GM11168 (cell line): ENCODE measurements around the gene KRTAP7-1.

ENCODE experiments used
- in situ Hi-C: fragments of 300-500 bp; cut with MboI; formaldehyde crosslinking; loops from one replicate; pipeline ENCODE4 v1.12.0; 2022; ENCODE audit warnings: low sequenced_read_pairs; ENCODE audit not compliant: unreplicated experiment

KRTAP7-1 gene, protein sequence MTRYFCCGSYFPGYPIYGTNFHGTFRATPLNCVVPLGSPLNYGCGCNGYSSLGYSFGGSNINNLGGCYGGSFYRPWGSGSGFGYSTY

DNA sequence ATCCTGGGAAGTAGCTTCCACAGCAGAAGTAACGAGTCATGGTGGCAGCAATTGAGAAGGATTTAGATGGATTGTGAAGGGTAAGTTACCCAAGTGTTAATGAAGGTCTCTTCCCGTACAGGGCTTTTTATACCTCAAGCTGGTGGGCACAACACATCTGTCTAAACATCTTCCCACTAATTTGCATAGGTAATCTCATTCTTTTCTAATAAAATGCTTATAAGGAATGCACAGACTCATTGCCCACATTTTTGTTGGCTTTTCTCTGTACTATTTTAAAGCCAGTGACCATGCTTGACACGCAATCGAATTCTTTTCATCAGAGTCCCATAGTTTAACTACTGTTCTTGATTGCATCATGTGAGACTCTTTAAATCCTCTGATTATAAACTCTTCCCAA, at the start of gene KRTAP7-1:
Gene KRTAP7-1 (minus strand): TSS at position 101 of the 400 bp plus-strand sequence. CDS start 61 bp downstream, at position 40.
- in situ Hi-C loops, result no loop called here

DNA sequence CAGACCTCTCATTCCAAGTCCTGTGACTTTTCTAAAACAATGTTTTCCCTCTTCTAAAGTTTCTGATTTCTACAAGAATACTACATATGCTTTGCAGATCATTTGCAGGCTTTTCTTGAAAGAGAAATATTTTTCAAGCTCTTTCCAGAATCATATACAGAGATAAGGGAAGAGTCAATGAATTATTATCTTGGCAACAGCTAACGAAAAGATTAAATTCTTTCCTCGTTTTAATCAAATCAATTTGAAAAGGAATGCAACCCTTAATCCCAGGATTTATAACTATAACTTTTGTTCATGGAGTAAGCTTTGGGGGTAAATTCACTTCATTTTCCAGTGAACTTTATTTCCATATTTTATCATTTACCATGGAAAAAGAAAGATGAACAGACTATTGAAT, 45.0 kb upstream of the KRTAP7-1 start:
- in situ Hi-C loops, result no loop called here

DNA sequence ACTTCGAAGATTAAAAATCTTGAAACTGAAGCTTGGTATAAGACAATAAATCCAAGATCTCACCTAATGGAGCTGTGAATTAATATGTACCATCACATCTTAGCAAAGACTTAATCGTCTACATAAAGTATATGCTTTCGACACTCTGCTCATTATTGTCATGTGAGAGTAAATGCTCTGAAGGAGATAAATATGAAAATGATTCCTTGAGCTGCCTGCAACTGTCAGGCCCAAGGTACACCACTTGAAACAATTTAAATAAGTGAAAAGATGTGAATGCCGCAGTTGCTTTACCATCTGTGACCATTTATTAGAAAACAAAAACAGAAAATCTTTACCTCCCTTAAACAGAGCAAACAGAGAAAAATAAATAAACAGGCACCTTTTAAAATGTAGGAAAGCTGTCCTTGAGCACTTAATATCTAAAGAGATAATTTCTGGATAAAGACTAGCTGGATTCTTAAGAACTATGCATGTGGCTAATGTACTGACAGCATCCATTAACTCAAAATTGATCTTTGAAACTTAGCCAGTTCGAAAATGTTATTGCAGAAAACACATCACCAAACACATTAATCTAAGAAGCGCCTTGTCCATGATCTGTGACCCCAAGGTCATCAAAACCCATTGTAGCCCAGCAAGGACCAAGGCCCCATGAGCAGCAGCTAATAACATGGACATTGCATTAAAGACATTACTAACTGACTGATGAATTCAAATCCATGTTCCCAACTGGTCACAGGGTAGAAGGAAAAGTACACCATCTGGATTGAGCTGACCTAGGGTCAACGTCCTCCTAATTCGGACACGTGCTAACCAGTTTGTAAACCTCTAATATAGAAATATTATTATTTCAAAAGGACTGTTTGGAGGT, 18.3 kb upstream of the KRTAP7-1 start:
- in situ Hi-C loops, result no loop called here

DNA sequence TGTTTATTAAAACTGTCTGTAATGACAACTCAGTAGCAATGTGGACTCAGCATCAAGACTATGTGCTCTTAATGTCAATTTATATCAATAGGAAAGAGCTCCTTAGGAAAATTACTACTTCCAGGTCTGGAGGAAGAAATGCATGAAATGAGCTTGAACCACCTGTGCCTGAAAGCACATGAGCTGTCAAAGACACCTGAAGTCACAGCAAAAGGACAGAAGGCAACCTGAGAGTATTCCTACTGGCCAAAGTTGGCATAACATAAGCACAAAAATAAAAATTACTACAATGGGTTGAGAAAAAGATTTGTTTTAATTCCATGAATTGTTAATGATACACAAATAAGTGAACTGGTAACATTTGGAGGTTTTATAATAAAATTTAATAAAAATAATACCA, 13.4 kb upstream of the KRTAP7-1 start:
- in situ Hi-C loops, result no loop called here

DNA sequence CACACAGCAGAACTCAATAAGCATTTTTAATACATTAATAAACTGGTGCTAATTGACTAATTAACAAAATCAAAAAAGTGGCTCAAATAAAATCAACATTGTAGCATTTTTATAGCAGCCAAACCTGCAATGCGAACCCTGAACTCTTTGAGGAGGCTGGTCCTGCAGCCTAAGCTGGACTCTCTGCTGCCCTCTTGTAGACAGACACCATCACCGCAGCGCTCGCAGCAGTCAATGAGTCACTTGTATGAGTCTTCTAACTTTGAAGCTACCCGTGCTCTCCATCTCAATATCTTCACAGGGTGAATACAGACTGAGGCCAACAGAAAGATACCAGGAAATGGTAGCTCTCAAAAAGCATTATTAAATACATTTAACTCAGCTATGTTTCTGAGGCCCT, 9.7 kb upstream of the KRTAP7-1 start:
- in situ Hi-C loops, result loop anchor here (5.0 kb wide), 1 partner anchor 248 kb away; no protein-coding TSS in a partner anchor

DNA sequence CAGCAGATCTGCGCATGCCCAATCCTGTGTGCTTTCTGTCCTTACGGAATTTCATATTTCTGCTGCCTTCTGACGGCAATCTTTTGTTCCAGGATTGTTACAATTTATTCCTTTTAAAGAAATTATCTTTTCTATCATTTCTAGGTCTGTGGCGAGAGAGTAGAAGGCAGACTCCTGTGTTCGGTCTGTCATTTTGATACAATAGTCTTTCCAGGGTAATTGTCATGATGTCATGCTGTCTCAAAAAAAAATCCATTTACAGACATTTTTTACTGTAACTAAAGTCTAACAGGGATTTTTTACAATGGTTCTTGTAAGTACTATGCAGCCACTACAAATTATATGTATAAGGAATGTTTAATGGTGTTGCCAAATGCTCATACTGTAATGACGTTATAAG, 9.0 kb upstream of the KRTAP7-1 start:
- in situ Hi-C loops, result loop anchor here (5.0 kb wide), 1 partner anchor 249 kb away; no protein-coding TSS in a partner anchor

DNA sequence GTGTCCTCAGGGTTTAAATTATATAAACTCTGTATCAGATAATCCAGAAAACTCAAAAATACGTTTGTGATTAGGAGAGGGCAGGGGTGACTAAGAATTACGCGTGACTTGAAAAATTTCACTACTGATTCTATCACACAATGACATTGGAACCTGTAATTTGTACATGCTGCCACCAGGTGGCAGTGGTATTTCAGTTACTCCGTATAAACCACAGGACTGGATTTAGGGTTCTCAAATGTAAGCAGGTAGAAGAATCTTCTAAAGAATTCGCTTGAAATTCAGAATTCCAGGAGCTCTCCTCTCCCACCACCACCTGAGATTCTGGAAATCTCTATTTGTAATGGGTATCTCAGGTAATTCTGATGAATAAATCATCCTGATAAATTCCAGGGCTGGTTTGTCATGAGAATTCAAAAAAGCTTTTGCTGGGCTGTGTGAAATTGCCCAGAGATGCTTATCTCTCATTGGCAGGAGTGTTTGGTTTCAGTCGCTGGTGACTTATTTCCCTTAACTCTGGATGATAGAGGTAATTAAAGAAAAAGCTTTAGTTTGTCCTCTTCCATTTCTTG, 1.7 kb upstream of the KRTAP7-1 start:
- in situ Hi-C loops, result no loop called here

DNA sequence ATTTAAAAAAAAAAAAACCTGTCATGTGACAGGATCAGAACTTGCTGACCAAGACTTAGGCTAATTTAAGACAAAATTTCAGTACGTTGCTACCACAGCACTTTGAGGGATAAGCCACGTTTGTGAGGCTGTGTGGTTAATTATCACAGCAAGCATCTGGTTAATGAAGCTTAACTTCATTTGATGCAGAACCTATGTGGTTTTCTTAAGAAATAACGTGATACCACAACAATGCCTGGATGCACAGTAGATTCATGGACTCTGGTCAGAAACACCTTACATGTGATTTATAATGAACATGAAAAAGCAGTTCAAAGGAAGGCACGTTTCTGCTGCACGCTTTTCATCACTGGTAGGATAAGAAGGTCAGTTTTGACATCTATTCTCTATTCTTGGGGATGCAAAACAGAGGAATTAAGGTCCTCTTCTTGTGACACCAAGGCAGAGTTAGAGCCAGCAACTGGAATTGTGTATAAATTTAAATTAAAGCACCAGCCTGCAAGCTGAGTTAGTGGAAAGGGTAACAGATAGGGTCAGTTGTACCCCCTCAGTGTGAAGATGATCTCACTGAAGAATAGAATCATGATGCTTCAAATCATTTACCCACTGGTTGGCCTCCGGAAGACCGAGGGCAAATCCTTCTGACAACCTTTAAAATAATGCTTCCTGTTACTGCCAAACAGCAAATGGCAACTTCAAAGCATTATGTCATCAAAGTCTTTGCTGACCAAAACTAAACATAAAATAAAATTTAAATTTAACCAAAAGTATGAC, 10.5 kb downstream of the KRTAP7-1 start:
- in situ Hi-C loops, result no loop called here

DNA sequence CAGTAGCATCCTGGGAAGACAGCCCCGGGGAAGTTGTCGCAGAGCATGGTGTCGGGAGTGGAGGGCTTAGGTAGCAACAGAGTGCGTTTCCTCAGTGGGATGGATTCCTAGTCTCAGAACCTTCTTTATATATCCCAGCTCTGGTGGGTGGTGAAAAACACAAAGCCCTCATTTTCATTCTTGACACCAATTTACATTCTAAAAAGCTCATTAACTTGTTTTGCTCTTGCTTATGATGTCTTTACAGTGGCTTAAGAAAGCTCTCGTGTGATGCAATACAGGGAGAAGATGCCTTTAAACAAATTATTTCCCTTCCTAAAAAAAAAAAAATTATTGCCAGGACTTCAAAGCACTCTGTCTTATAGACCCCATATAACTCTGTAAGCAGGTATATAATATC, 16.4 kb downstream of the KRTAP7-1 start, which contains the start of gene KRTAP8-1:
Gene KRTAP8-1 (minus strand): TSS at position 101 of the 400 bp plus-strand sequence. CDS start 54 bp downstream, at position 47.
- in situ Hi-C loops, result no loop called here

DNA sequence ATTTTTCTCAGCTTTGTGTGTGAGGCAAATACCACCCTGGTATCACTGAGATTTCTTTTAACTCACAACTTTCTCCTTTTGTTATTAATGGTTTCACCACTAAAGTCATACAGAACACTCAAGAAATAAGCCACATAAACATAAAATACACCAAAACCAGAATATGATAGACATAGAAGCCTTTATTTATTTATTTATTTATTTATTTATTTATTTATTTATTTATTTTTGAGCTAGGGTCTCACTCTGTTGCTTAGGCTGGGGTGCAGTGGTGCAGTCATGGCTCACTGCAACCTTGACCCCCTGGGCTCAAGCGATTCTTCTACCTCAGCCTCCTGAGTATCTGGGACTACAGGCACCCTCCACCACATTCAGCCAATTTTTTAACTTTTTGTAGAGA, 29.0 kb downstream of the KRTAP7-1 start:
- in situ Hi-C loops, result no loop called here

DNA sequence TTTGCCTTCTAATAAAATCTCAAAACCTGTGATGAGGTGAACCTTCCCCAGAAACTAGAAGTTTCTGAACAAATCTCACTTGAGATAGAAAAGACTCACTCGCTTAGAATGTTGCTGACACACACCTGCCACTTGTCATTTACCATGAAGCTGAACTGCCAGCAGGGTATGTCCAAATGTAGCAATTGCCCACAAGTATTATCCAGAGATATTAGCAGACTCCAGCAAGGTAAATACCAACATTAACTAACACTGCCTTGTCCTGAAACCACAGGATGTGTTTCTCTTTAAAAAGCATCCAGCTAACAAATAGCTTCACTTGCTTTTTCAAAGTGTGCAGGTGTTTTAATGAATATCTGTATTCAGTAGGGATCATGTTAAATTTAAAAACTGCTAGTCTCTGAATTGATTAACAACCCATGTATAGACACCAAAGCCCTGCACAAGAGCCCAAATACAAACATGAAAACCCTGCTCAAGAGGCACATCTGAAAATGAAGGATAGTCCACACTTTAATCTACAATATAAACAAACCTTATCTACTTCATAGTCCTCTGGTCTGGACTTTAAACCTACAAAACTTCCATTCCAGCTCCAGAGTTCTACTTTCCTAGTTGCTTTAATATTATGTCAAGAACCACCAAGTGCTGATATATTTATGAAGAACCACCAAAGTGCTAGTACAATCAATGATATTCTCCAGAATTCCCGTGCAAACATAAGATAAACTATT, 35.8 kb downstream of the KRTAP7-1 start:
- in situ Hi-C loops, result no loop called here

DNA sequence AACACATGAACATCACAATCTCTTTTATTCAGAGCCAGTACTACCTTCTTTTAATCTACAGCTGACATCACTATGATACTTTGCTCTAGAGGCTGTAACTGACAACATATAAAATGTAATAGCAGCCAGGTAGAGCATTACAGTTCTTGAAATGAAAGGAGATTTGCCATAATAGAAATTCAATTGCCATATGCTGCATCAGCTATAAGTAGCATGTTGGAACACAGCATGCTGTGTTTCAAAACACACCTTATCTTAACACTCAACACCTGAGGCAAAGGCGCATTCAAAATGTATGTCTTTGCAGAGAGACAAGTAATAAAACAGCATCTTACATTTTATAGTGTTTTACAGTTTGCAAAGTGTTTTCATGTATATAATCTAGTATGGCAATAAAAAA, 50.3 kb downstream of the KRTAP7-1 start:
- in situ Hi-C loops, result no loop called here
